Inferior parietal cortex (tissue), 1 donor: Measurements from ENCODE around the gene HMOX2.

Experiments
- DNase-seq: peaks from one replicate; pipeline ENCODE4 v3.0.0-alpha.2; 2016; ENCODE audit errors: extremely low spot score

Gene HMOX2

GRCh38 chr16:4523686-4524085 lies 47.5 kb downstream of the HMOX2 start:
- no peak for DNase-seq

- DNase-seq = no peak
These were observed 48.4 kb downstream of the HMOX2 start for GRCh38 chr16:4524571-4524970.

GRCh38 chr16:4525069-4525468 lies 48.9 kb downstream of the HMOX2 start:
- no peak for DNase-seq

GRCh38 chr16:4525634-4526277 lies 49.6 kb downstream of the HMOX2 start:
- no peak for DNase-seq

- no peak for DNase-seq
These were observed 53.2 kb downstream of the HMOX2 start for GRCh38 chr16:4529085-4530060.

GRCh38 chr16:4531811-4532210 lies 55.6 kb downstream of the HMOX2 start:
- DNase-seq = no peak

GRCh38 chr16:4532238-4532637 lies 56.0 kb downstream of the HMOX2 start:
- DNase-seq = no peak

- no peak for DNase-seq
These were observed 57.3 kb downstream of the HMOX2 start for GRCh38 chr16:4533490-4533889.

GRCh38 chr16:4534151-4534790 lies 58.1 kb downstream of the HMOX2 start:
- no peak for DNase-seq

GRCh38 chr16:4535627-4536108 lies 59.5 kb downstream of the HMOX2 start:
- DNase-seq = no peak

GRCh38 chr16:4536391-4537106 lies 60.4 kb downstream of the HMOX2 start:
- no peak for DNase-seq

- DNase-seq = no peak
These were observed 61.5 kb downstream of the HMOX2 start for GRCh38 chr16:4537376-4538343.

GRCh38 chr16:4538350-4539235 lies 62.4 kb downstream of the HMOX2 start, which contains the start of gene CDIP1:
Gene CDIP1 (minus strand): TSS chr16:4538773. CDS start chr16:4514130, 24,643 bp downstream.
- peak; percentile 95 for DNase-seq

- DNase-seq = no peak
These were observed 63.6 kb downstream of the HMOX2 start for GRCh38 chr16:4539716-4540284.

GRCh38 chr16:4544473-4544872 lies 68.3 kb downstream of the HMOX2 start:
- no peak for DNase-seq

- DNase-seq = no peak
These were observed 71.9 kb downstream of the HMOX2 start for GRCh38 chr16:4548124-4548523.

GRCh38 chr16:4550591-4550990 lies 74.4 kb downstream of the HMOX2 start:
- no peak for DNase-seq

- DNase-seq = no peak
These were observed 76.3 kb downstream of the HMOX2 start for GRCh38 chr16:4552541-4552940.

- DNase-seq = no peak
These were observed 79.9 kb downstream of the HMOX2 start, which contains the start of gene C16orf96 for GRCh38 chr16:4556112-4556511. Gene C16orf96 (plus strand): TSS chr16:4556340. CDS start chr16:4556490, 150 bp downstream.
